Hepatocyte (in vitro differentiated cells): ENCODE results near the gene TOR1AIP2. TPM values are rescaled to one million over a fixed set of nuclear protein-coding genes. Genes with fewer than 3 reads are reported as not detected.

ENCODE experiments used
- DNase-seq: peaks from one replicate; pipeline ENCODE4 v3.0.0-alpha.2; 2016; ENCODE audit warnings: low spot score
- H2AFZ ChIP-seq: fragments of 200-600 bp; sonication (generic); 2 replicates; pipeline ENCODE4 v1.6.0; 2016; ENCODE audit warnings: antibody characterized with exemption, mild to moderate bottlenecking
- H3K27ac ChIP-seq: fragments of 200-600 bp; sonication (generic); 2 replicates; pipeline ENCODE4 v1.5.1; 2016; ENCODE audit warnings: mild to moderate bottlenecking
- H3K27me3 ChIP-seq: fragments of 200-600 bp; sonication (generic); 2 replicates; pipeline ENCODE4 v1.6.1; 2016
- H3K36me3 ChIP-seq: fragments of 200-600 bp; sonication (generic); replicated peaks from 2 replicates; pipeline ENCODE4 v1.5.1; 2016; ENCODE audit warnings: low read depth; ENCODE audit not compliant: insufficient read depth
- H3K4me1 ChIP-seq: fragments of 200-600 bp; sonication (generic); 2 replicates; pipeline ENCODE4 v1.5.1; 2016; ENCODE audit warnings: mild to moderate bottlenecking, moderate library complexity; ENCODE audit not compliant: insufficient read depth
- H3K4me2 ChIP-seq: fragments of 200-600 bp; sonication (generic); 2 replicates; pipeline ENCODE4 v1.6.0; 2016
- H3K4me3 ChIP-seq: fragments of 200-600 bp; sonication (generic); 2 replicates; pipeline ENCODE4 v1.5.1; 2016; ENCODE audit warnings: mild to moderate bottlenecking
- H3K79me2 ChIP-seq: fragments of 200-600 bp; sonication (generic); 2 replicates; pipeline ENCODE4 v1.6.0; 2017; ENCODE audit warnings: mild to moderate bottlenecking
- H3K9me2 ChIP-seq: fragments of 200-600 bp; sonication (generic); replicated peaks from 2 replicates; pipeline ENCODE4 v1.6.0; 2017; ENCODE audit warnings: mild to moderate bottlenecking; ENCODE audit not compliant: insufficient read depth
- H3K9me3 ChIP-seq: fragments of 200-600 bp; sonication (generic); 2 replicates; pipeline ENCODE4 v1.5.1; 2016; ENCODE audit warnings: low read depth, mild to moderate bottlenecking
- H4K20me1 ChIP-seq: fragments of 200-600 bp; sonication (generic); 2 replicates; pipeline ENCODE4 v1.6.0; 2016; ENCODE audit warnings: mild to moderate bottlenecking; ENCODE audit not compliant: insufficient read depth, poor library complexity, severe bottlenecking
- EZH2 ChIP-seq: fragments of 200-600 bp; sonication (generic); IDR thresholded peaks from 2 replicates; pipeline ENCODE4 v1.6.1; 2016; ENCODE audit warnings: antibody characterized with exemption, mild to moderate bottlenecking, borderline replicate concordance
- EZH2phosphoT487 ChIP-seq: fragments of 200-600 bp; sonication (generic); IDR thresholded peaks from one replicate; pipeline ENCODE4 v1.6.1; 2018; ENCODE audit warnings: antibody characterized with exemption, mild to moderate bottlenecking, low read depth, moderate library complexity; ENCODE audit not compliant: unreplicated experiment, severe bottlenecking
- WGBS: methylation state at CpG from one replicate; pipeline ENCODE4 v1.1.6; 2016; ENCODE audit warnings: low lambda C conversion rate; ENCODE audit errors: missing lambda C conversion rate; 5-methylcytosine and 5-hydroxymethylcytosine counted together
- polyA plus RNA-seq: library from polyadenylated mRNA; unstranded; fragments of >200 nt; fragmentation: Nextera tagmentation; extraction: Ambion mirVana; gene quantifications from 2 replicates; pipeline ENCODE4 v1.2.1, GENCODE V29; 2016
- total RNA-seq: library from RNA; depleted of rRNA; stranded (reverse); fragments of >200 nt; gene quantifications from 2 replicates; pipeline ENCODE4 v1.2.3, GENCODE V29; 2014
- TF ChIP-seq, protein P1 (sequence below): fragments of 200-600 bp; sonication (generic); IDR thresholded peaks from 2 replicates; pipeline ENCODE4 v1.5.1; 2016; ENCODE audit warnings: antibody characterized with exemption, mild to moderate bottlenecking; ENCODE audit not compliant: poor library complexity

Gene TOR1AIP2
- total and polyA plus RNA-seq, 2 experiments from 2014 or later = 36.6 to 158 TPM

DNA sequence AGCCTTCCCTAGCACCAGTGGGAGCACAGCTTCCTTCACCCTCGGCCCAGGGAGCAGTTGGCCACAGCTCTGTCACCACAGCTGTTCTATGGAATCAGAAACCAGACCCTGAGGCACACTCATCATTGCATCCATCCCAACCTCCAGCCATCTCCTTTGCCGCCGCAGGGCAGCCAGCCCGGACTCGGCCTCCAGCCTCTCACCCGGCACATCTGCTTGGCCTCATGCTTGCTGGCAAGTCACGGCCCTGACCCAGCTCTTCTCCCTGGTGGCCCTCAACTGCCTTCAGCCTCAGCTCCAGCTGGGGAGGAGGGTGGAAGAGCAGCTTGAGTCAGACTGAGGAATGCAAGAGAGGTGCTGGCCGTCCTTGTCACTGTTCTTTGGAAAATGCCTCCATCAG, 59.8 kb downstream of the TOR1AIP2 start:
- no peaks in the 10 kb centered on the region for H3K27me3 ChIP-seq
- TF ChIP-seq, protein P1, sequence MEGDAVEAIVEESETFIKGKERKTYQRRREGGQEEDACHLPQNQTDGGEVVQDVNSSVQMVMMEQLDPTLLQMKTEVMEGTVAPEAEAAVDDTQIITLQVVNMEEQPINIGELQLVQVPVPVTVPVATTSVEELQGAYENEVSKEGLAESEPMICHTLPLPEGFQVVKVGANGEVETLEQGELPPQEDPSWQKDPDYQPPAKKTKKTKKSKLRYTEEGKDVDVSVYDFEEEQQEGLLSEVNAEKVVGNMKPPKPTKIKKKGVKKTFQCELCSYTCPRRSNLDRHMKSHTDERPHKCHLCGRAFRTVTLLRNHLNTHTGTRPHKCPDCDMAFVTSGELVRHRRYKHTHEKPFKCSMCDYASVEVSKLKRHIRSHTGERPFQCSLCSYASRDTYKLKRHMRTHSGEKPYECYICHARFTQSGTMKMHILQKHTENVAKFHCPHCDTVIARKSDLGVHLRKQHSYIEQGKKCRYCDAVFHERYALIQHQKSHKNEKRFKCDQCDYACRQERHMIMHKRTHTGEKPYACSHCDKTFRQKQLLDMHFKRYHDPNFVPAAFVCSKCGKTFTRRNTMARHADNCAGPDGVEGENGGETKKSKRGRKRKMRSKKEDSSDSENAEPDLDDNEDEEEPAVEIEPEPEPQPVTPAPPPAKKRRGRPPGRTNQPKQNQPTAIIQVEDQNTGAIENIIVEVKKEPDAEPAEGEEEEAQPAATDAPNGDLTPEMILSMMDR = no peak
- H3K79me2 ChIP-seq = no peaks in the 10 kb centered on the region
- no peaks in the 10 kb centered on the region for H3K36me3 ChIP-seq
- WGBS = 81% methylated on average over 8 of the region's 8 CpGs
- peaks cover 5% of the 10 kb centered on the region for H3K4me1 ChIP-seq
- H3K9me2 ChIP-seq = no peaks in the 10 kb centered on the region
- DNase-seq = no peak
- H3K27ac ChIP-seq = no peak overlapping the region
- H4K20me1 ChIP-seq = no peaks in the 10 kb centered on the region
- H3K4me2 ChIP-seq = no peak overlapping the region
- H3K9me3 ChIP-seq = no peaks in the 10 kb centered on the region
- no peak overlapping the region for H2AFZ ChIP-seq
- H3K4me3 ChIP-seq = no peak overlapping the region

DNA sequence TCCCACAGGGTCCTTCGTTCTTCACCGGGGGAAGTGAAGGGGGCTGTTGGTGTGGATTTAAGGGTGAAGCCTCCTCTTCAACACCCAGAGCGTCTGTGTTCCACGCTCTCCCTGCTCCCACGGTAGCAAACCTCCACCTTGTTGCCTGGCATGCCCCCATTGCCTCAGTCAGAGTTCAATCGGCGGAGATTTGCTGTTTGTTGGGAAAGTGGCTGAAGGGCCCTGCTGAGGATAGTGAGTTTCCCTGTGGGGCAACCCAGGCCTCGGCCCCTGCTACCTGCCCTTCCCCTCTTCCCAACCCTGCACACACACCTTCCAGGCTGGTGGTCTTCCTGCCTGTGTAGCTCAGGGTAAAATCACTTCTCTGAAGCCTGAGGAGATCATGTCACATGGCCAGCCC, 60.5 kb downstream of the TOR1AIP2 start:
- no peaks in the 10 kb centered on the region for H3K79me2 ChIP-seq
- WGBS = 92% methylated on average over 8 of the region's 8 CpGs
- peaks cover 5% of the 10 kb centered on the region for H3K4me1 ChIP-seq
- TF ChIP-seq, protein P1 = no peak
- TF ChIP-seq EZH2phosphoT487 (no peak), EZH2 (no peak)
- no peak overlapping the region for H3K4me2 ChIP-seq
- H3K27me3 ChIP-seq = no peaks in the 10 kb centered on the region
- DNase-seq = no peak
- no peaks in the 10 kb centered on the region for H3K9me2 ChIP-seq
- no peak overlapping the region for H3K4me3 ChIP-seq
- H3K27ac ChIP-seq = no peak overlapping the region
- H2AFZ ChIP-seq = no peak overlapping the region
- no peaks in the 10 kb centered on the region for H4K20me1 ChIP-seq
- H3K36me3 ChIP-seq = no peaks in the 10 kb centered on the region
- no peaks in the 10 kb centered on the region for H3K9me3 ChIP-seq

DNA sequence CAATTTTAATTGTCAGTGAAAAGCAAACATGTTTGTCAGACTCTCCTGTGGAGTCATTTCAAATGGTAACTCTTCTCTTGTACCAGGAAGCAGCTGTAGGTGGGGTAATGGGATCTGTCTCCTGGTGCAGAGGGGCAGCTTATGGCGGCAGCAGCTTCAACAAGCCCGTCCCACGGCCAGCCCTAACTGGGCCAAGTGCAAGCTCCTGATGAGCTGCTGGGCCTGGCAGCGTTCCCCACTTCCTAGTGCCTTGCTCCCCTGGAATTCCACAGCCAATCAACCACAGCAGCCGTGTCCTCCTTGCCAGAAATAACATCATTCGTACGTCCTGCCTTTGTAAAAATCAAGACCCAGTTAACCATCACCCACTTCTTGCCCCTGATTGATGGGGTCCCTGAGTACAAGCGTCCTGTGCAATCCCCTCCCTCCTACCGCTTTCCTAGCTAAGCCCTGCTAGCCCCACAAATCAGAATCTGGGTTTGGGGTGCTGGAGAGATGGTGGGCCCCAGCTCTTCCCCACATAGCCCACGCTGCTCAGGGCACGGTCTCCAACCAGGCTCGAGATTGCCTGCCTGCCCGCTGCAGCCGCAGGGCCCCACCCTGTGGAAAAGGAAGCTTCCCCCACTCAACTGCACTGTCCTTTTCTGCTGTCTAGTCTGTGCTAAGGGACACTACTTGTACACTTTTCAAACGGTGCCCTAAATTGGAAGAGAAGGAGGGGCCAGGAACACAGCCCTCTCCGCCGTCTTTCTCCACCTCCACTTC, 61.2 kb downstream of the TOR1AIP2 start:
- Histone ChIP-seq H3K4me1 (peaks cover 5% of the 10 kb centered on the region), H3K36me3 (no peaks in the 10 kb centered on the region), H3K4me2 (peak overlapping the region; percentile 80), H3K79me2 (no peaks in the 10 kb centered on the region), H3K27me3 (no peaks in the 10 kb centered on the region), H2AFZ (no peak overlapping the region), H4K20me1 (no peaks in the 10 kb centered on the region), H3K9me2 (no peaks in the 10 kb centered on the region), H3K27ac (peak overlapping the region; percentile 56), H3K9me3 (no peaks in the 10 kb centered on the region), H3K4me3 (no peak overlapping the region)
- TF ChIP-seq EZH2phosphoT487 (no peak), EZH2 (no peak)
- TF ChIP-seq, protein P1 = no peak
- DNase-seq = peak; percentile 40
- WGBS = 74% methylated on average over 17 of the region's 17 CpGs
